ENCODE measurements around the gene ADGRD1.

ADGRD1 gene

GRCh38 chr12:131001493-131001892 lies 47.8 kb downstream of the ADGRD1 start:
- TF ChIP-seq TAF1 (IDR thresholded peaks at IDR 0.05; ENCODE audit: borderline replicate concordance, insufficient read depth, low read length) (no peak), SIN3A (IDR thresholded peaks at IDR 0.05; ENCODE audit: borderline replicate concordance, insufficient read depth, low read length) (no peak), POLR2AphosphoS5 (IDR thresholded peaks at IDR 0.05; ENCODE audit: low read depth, low read length) (no peak), FOXP2 (optimal IDR thresholded peaks at IDR 0.05; ENCODE audit: borderline replicate concordance, extremely low read depth, extremely low read length, insufficient read depth) (no peak)
- TF ChIP-seq, protein P1, sequence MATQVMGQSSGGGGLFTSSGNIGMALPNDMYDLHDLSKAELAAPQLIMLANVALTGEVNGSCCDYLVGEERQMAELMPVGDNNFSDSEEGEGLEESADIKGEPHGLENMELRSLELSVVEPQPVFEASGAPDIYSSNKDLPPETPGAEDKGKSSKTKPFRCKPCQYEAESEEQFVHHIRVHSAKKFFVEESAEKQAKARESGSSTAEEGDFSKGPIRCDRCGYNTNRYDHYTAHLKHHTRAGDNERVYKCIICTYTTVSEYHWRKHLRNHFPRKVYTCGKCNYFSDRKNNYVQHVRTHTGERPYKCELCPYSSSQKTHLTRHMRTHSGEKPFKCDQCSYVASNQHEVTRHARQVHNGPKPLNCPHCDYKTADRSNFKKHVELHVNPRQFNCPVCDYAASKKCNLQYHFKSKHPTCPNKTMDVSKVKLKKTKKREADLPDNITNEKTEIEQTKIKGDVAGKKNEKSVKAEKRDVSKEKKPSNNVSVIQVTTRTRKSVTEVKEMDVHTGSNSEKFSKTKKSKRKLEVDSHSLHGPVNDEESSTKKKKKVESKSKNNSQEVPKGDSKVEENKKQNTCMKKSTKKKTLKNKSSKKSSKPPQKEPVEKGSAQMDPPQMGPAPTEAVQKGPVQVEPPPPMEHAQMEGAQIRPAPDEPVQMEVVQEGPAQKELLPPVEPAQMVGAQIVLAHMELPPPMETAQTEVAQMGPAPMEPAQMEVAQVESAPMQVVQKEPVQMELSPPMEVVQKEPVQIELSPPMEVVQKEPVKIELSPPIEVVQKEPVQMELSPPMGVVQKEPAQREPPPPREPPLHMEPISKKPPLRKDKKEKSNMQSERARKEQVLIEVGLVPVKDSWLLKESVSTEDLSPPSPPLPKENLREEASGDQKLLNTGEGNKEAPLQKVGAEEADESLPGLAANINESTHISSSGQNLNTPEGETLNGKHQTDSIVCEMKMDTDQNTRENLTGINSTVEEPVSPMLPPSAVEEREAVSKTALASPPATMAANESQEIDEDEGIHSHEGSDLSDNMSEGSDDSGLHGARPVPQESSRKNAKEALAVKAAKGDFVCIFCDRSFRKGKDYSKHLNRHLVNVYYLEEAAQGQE (IDR thresholded peaks at IDR 0.05; ENCODE audit: insufficient read depth in 1 of 2, low read depth in 2 of 2, low read length in 2 of 2): no peak

- TF ChIP-seq, protein P1 (IDR thresholded peaks at IDR 0.05; ENCODE audit: insufficient read depth in 1 of 2, low read depth in 2 of 2, low read length in 2 of 2): no peak
- TF ChIP-seq SIN3A (IDR thresholded peaks at IDR 0.05; ENCODE audit: borderline replicate concordance, insufficient read depth, low read length): no peak
- TF ChIP-seq FOXP2 (optimal IDR thresholded peaks at IDR 0.05; ENCODE audit: borderline replicate concordance, extremely low read depth, extremely low read length, insufficient read depth): no peak
- no peak for TF ChIP-seq TAF1 (IDR thresholded peaks at IDR 0.05; ENCODE audit: borderline replicate concordance, insufficient read depth, low read length)
Observed at GRCh38 chr12:131002216-131002631, 48.5 kb downstream of the ADGRD1 start.

GRCh38 chr12:131003036-131003715 lies 49.5 kb downstream of the ADGRD1 start:
- TF ChIP-seq, protein P1 (IDR thresholded peaks at IDR 0.05; ENCODE audit: insufficient read depth in 1 of 2, low read depth in 2 of 2, low read length in 2 of 2): no peak
- TF ChIP-seq POLR2AphosphoS5 (IDR thresholded peaks at IDR 0.05; ENCODE audit: low read depth, low read length): no peak
- no peak for TF ChIP-seq FOXP2 (optimal IDR thresholded peaks at IDR 0.05; ENCODE audit: borderline replicate concordance, extremely low read depth, extremely low read length, insufficient read depth)
- TF ChIP-seq TAF1 (IDR thresholded peaks at IDR 0.05; ENCODE audit: borderline replicate concordance, insufficient read depth, low read length): no peak
- no peak for TF ChIP-seq SIN3A (IDR thresholded peaks at IDR 0.05; ENCODE audit: borderline replicate concordance, insufficient read depth, low read length)

DNA sequence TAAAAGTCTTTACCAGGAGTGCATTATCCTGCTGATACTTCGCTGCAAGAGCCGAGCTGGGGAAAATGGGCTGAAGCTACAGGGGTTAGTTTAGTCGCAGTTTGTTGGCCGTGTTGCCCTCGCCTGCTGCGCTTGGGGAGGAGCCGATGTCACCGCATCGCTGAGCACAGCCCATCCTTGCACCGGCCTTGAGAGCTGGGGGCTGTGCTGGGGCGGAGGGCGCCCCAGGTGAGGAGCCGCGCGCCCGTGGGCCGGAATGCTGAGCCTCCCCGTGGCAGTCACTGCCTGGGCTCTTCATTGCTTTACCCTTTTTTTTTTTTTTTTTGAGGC lies 50.0 kb downstream of the ADGRD1 start:
- TF ChIP-seq TAF1 (IDR thresholded peaks at IDR 0.05; ENCODE audit: borderline replicate concordance, insufficient read depth, low read length) (no peak), SIN3A (IDR thresholded peaks at IDR 0.05; ENCODE audit: borderline replicate concordance, insufficient read depth, low read length) (no peak), FOXP2 (optimal IDR thresholded peaks at IDR 0.05; ENCODE audit: borderline replicate concordance, extremely low read depth, extremely low read length, insufficient read depth) (no peak), POLR2AphosphoS5 (IDR thresholded peaks at IDR 0.05; ENCODE audit: low read depth, low read length) (no peak)
- TF ChIP-seq, protein P1 (IDR thresholded peaks at IDR 0.05; ENCODE audit: insufficient read depth in 1 of 2, low read depth in 2 of 2, low read length in 2 of 2): no peak

Data from PFSK-1 (cell line).